Liver (tissue), 9 donors: ENCODE data around the gene C10orf105. TPM values are rescaled to one million over a fixed set of nuclear protein-coding genes. Genes with fewer than 3 reads are reported as not detected.

Experiments used
- DNase-seq: peaks from one replicate; pipeline ENCODE4 v3.0.0-alpha.2; 2017; ENCODE audit warnings: low spot score
- H3K27ac ChIP-seq, 2 donors: one replicate each; pipeline ENCODE4 v1.7.0; 2013; ENCODE audit warnings: inconsistent platforms in 2 of 2, low read length in 2 of 2, control low read depth in 1 of 2, low read depth in 1 of 2, mild to moderate bottlenecking in 1 of 2
- H3K27me3 ChIP-seq, 4 donors: one replicate each; pipeline versions ENCODE4 v1.6.1 to v1.7.0; 2013; ENCODE audit warnings: low read length in 3 of 4, inconsistent platforms in 1 of 4, mild to moderate bottlenecking in 1 of 4, moderate library complexity in 1 of 4; ENCODE audit not compliant: control insufficient read depth in 4 of 4, insufficient read depth in 4 of 4
- H3K36me3 ChIP-seq, 4 donors: one replicate each; pipeline versions ENCODE4 v1.6.1 to v1.7.0; 2013; ENCODE audit warnings: low read length in 3 of 4, mild to moderate bottlenecking in 3 of 4, low read depth in 1 of 4, moderate library complexity in 1 of 4; ENCODE audit not compliant: control insufficient read depth in 4 of 4, insufficient read depth in 3 of 4
- H3K4me1 ChIP-seq, 4 donors: one replicate each; pipeline versions ENCODE4 v1.6.1 to v1.7.0; 2013; ENCODE audit warnings: low read length in 3 of 4, mild to moderate bottlenecking in 3 of 4, moderate library complexity in 1 of 4; ENCODE audit not compliant: control insufficient read depth in 4 of 4, insufficient read depth in 4 of 4
- H3K4me3 ChIP-seq, 3 donors: one replicate each; pipeline versions ENCODE4 v1.6.1 to v1.7.0; 2013; ENCODE audit warnings: low read length in 3 of 3, control low read depth in 1 of 3, low read depth in 1 of 3, mild to moderate bottlenecking in 1 of 3
- H3K9ac ChIP-seq, 2 donors: one replicate each; pipeline ENCODE4 v1.7.0; 2013; ENCODE audit warnings: low read length in 2 of 2, mild to moderate bottlenecking in 2 of 2, moderate library complexity in 2 of 2, control low read depth in 1 of 2, low read depth in 1 of 2
- H3K9me3 ChIP-seq, 4 donors: one replicate each; pipeline versions ENCODE4 v1.6.1 to v1.7.0; 2013; ENCODE audit warnings: low read length in 3 of 4; ENCODE audit not compliant: control insufficient read depth in 4 of 4
- ATF3 ChIP-seq: IDR thresholded peaks from 2 replicates; pipeline ENCODE4 v1.6.1; 2016; ENCODE audit warnings: antibody characterized with exemption
- CTCF ChIP-seq: fragments of 150-350 bp; IDR thresholded peaks from 2 replicates; pipeline ENCODE4 v1.5.1; 2017; ENCODE audit warnings: improper control_type of control experiment, low read depth, low read length; ENCODE audit not compliant: missing input control
- EGR1 ChIP-seq, 2 donors: IDR thresholded peaks; 2 replicates each; pipeline ENCODE4 v1.6.1; 2016 to 2018; ENCODE audit warnings: antibody characterized with exemption in 2 of 2, low read depth in 2 of 2
- FOXA1 ChIP-seq: IDR thresholded peaks from 2 replicates; pipeline ENCODE4 v1.6.1; 2016; ENCODE audit warnings: antibody characterized with exemption
- FOXA2 ChIP-seq: IDR thresholded peaks from 2 replicates; pipeline ENCODE4 v1.6.1; 2016; ENCODE audit warnings: antibody characterized with exemption
- GABPA ChIP-seq, 2 donors: IDR thresholded peaks in 1 of 2; conservative IDR thresholded peaks in 1 of 2; 2 replicates each; pipeline ENCODE4 v1.6.1; 2016; ENCODE audit warnings: antibody characterized with exemption in 2 of 2, mild to moderate bottlenecking in 1 of 2, moderate library complexity in 1 of 2
- HNF4A ChIP-seq, 2 donors: conservative IDR thresholded peaks; 2 replicates each; pipeline ENCODE4 v1.6.1; 2016; ENCODE audit warnings: antibody characterized with exemption in 2 of 2, mild to moderate bottlenecking in 2 of 2
- HNF4G ChIP-seq: IDR thresholded peaks from 2 replicates; pipeline ENCODE4 v1.6.1; 2016; ENCODE audit warnings: antibody characterized with exemption
- JUND ChIP-seq, 2 donors: IDR thresholded peaks; 2 replicates each; pipeline ENCODE4 v1.6.1; 2016; ENCODE audit warnings: antibody characterized with exemption in 2 of 2
- MAX ChIP-seq: IDR thresholded peaks from 2 replicates; pipeline ENCODE4 v1.6.1; 2016; ENCODE audit warnings: antibody characterized with exemption
- NR2F2 ChIP-seq: IDR thresholded peaks from 2 replicates; pipeline ENCODE4 v1.6.1; 2016; ENCODE audit warnings: antibody characterized with exemption
- RAD21 ChIP-seq, 2 donors: IDR thresholded peaks; 2 replicates each; pipeline ENCODE4 v1.6.1; 2016; ENCODE audit warnings: antibody characterized with exemption in 2 of 2, mild to moderate bottlenecking in 2 of 2
- SP1 ChIP-seq: IDR thresholded peaks from 2 replicates; pipeline ENCODE4 v1.6.1; 2018; ENCODE audit warnings: antibody characterized with exemption, mild to moderate bottlenecking
- TAF1 ChIP-seq: conservative IDR thresholded peaks from 2 replicates; pipeline ENCODE4 v1.6.1; 2016; ENCODE audit warnings: antibody characterized with exemption, mild to moderate bottlenecking
- YY1 ChIP-seq: IDR thresholded peaks from 2 replicates; pipeline ENCODE4 v1.6.1; 2016; ENCODE audit warnings: antibody characterized with exemption, mild to moderate bottlenecking
- ZBTB33 ChIP-seq: IDR thresholded peaks from 2 replicates; pipeline ENCODE4 v1.6.1; 2016; ENCODE audit warnings: antibody characterized with exemption
- WGBS: extraction: QIAGEN DNeasy Blood & Tissue Kit; methylation state at CpG from one replicate; pipeline ENCODE4 v1.1.7; 2013; 5-methylcytosine and 5-hydroxymethylcytosine counted together
- polyA plus RNA-seq, 2 donors: library from polyadenylated mRNA; stranded (reverse) in 1 of 2; unstranded in 1 of 2; fragments of 200-250 nt in 1 of 2; fragments of >200 nt in 1 of 2; fragmentation: Nextera tagmentation in 1 of 2; extraction: Ambion mirVana in 1 of 2; gene quantifications; one replicate each; pipeline versions ENCODE4 v1.2.1 to v1.2.3, GENCODE V29; 2013 to 2015
- total RNA-seq, 2 donors: library from RNA; depleted of rRNA; stranded (reverse); fragments of >200 nt; gene quantifications; one replicate each; pipeline ENCODE4 v1.2.3, GENCODE V29; 2014
- donor health status: healthy.
- donor health status: healthy.
- donor health status: healthy.
- donor health status: healthy.
- donor health status: healthy.

Gene C10orf105
- total and polyA plus RNA-seq, 4 donors: under 0.01 to 0.07 TPM; not detected in 2

GRCh38 chr10:71664585-71664984 is 55.0 kb downstream of the C10orf105 start (continued):
- TF ChIP-seq ZBTB33 (no peak), GABPA (IDR thresholded peaks at IDR 0.05 in 1 of 2, conservative IDR thresholded peaks at IDR 0.05 in 1 of 2) (no peak)

- Histone ChIP-seq H3K27me3 (no peaks in the 10 kb centered on the region), H3K36me3 (no peaks in the 10 kb centered on the region), H3K4me3 (no peak overlapping the region), H3K9ac (no peak overlapping the region), H3K4me1 (peaks cover 0 to 7% (median 3%) of the 10 kb centered on the region in 4 donors), H3K9me3 (no peaks in the 10 kb centered on the region), H3K27ac (no peak overlapping the region)
- 91% methylated on average over 7 of the region's 7 CpGs for WGBS
- TF ChIP-seq ZBTB33: no peak
- no peak for TF ChIP-seq MAX
- no peak for TF ChIP-seq RAD21 (IDR thresholded peaks at IDR 0.05)
- no peak for TF ChIP-seq GABPA (IDR thresholded peaks at IDR 0.05 in 1 of 2, conservative IDR thresholded peaks at IDR 0.05 in 1 of 2)
- no peak for TF ChIP-seq FOXA1
- no peak for TF ChIP-seq EGR1 (IDR thresholded peaks at IDR 0.05; ENCODE audit: low read depth in 2 of 2)
- TF ChIP-seq ATF3: no peak
- TF ChIP-seq HNF4G: no peak
- no peak for TF ChIP-seq HNF4A (conservative IDR thresholded peaks at IDR 0.05)
- no peak for TF ChIP-seq YY1
- TF ChIP-seq JUND (IDR thresholded peaks at IDR 0.05): no peak
- TF ChIP-seq CTCF: no peak
- TF ChIP-seq SP1: no peak
- TF ChIP-seq TAF1: no peak
- TF ChIP-seq FOXA2: no peak
- TF ChIP-seq NR2F2: no peak
- DNase-seq: no peak
Observed at GRCh38 chr10:71663311-71663710, 56.3 kb downstream of the C10orf105 start.
